Esophagus muscularis mucosa (tissue), 4 donors: ENCODE data around the gene SLC25A29. TPM values are rescaled to one million over a fixed set of nuclear protein-coding genes. Genes with fewer than 3 reads are reported as not detected.

Source experiments
- DNase-seq: peaks from one replicate; pipeline ENCODE4 v3.0.0-alpha.2; 2017; ENCODE audit errors: extremely low spot score
- H3K27ac ChIP-seq, 4 donors: fragments of 200-600 bp; sonication (generic); replicated peaks in 1 of 4; 1 replicate in 3 of 4; 2 replicates in 1 of 4; pipeline ENCODE4 v1.5.1; 2016 to 2019; ENCODE audit warnings: mild to moderate bottlenecking in 1 of 4
- H3K27me3 ChIP-seq, 4 donors: fragments of 200-600 bp; sonication (generic); one replicate each; pipeline versions ENCODE4 v1.5.1 to v1.6.0; 2016 to 2019
- H3K36me3 ChIP-seq, 4 donors: fragments of 200-600 bp; sonication (generic); one replicate each; pipeline ENCODE4 v1.5.1; 2016 to 2019
- H3K4me1 ChIP-seq, 4 donors: fragments of 200-600 bp; sonication (generic); one replicate each; pipeline ENCODE4 v1.5.1; 2016 to 2019
- H3K4me3 ChIP-seq, 4 donors: fragments of 200-600 bp; sonication (generic); 1 replicate in 2 of 4; 2 replicates in 2 of 4; pipeline ENCODE4 v1.5.1; 2016 to 2019; ENCODE audit warnings: mild to moderate bottlenecking in 4 of 4, moderate library complexity in 1 of 4
- H3K9me3 ChIP-seq, 4 donors: fragments of 200-600 bp; sonication (generic); 1 replicate in 3 of 4; 2 replicates in 1 of 4; pipeline ENCODE4 v1.5.1; 2016 to 2019
- CTCF ChIP-seq, 3 experiments: fragments of 200-600 bp in 2 of 3; fragments of 450-650 bp in 1 of 3; sonication (generic) in 2 of 3; IDR thresholded peaks; one replicate each; pipeline ENCODE4 v1.5.1; 2017 to 2019; ENCODE audit warnings: antibody characterized with exemption in 3 of 3, mild to moderate bottlenecking in 2 of 3, moderate library complexity in 1 of 3
- EP300 ChIP-seq: sonication (generic); formaldehyde crosslinking; IDR thresholded peaks from one replicate; pipeline ENCODE4 v1.6.1; 2017; ENCODE audit warnings: antibody characterized with exemption
- POLR2A ChIP-seq: fragments of 450-650 bp; IDR thresholded peaks from one replicate; pipeline ENCODE4 v1.6.1; 2017; ENCODE audit warnings: antibody characterized with exemption, moderate library complexity, mild to moderate bottlenecking, low read depth
- POLR2AphosphoS5 ChIP-seq, 2 donors: sonication (generic); formaldehyde crosslinking; IDR thresholded peaks; one replicate each; pipeline ENCODE4 v1.6.1; 2017; ENCODE audit warnings: antibody characterized with exemption in 2 of 2
- WGBS: methylation state at CpG from one replicate; pipeline ENCODE4 v1.1.5; 2018; 5-methylcytosine and 5-hydroxymethylcytosine counted together
- intact Hi-C: fragments of 100-400 bp; cut with DNase I; formaldehyde crosslinking; loops from one replicate; pipeline ENCODE4 v1.15.1; 2023
- total RNA-seq, 4 donors: library from RNA; depleted of rRNA; stranded (reverse); fragments of >200 nt; gene quantifications; one replicate each; pipeline versions ENCODE4 v1.1.0 to v1.2.1, GENCODE V29; 2016

SLC25A29 gene
- total RNA-seq, 4 donors from 2014 or later = 37.4 to 63.0 (median 49.2) TPM

GRCh38 chr14:100304825-100305323, 1.4 kb downstream of the SLC25A29 start:
- H3K4me1 ChIP-seq = peaks cover 28 to 67% (median 64%) of the 10 kb centered on the region in 4 donors
- TF ChIP-seq POLR2AphosphoS5 (IDR thresholded peaks at IDR 0.05) (peak in 1 of 2 donors; percentile 51), POLR2A (no peak), CTCF (IDR thresholded peaks at IDR 0.05) (peak in 1 of 3 experiments; percentile 9)

GRCh38 chr14:100303925-100304324, 2.3 kb downstream of the SLC25A29 start:
- 100% methylated on average over 1 of the region's 4 CpGs for WGBS
- H3K9me3 ChIP-seq = no peaks in the 10 kb centered on the region
- H3K4me1 ChIP-seq = peaks cover 27 to 66% (median 62%) of the 10 kb centered on the region in 4 donors
- peak overlapping the region; percentile 89 to 93 (median 89) for H3K27ac ChIP-seq
- peaks cover 0 to 4% (median 1%) of the 10 kb centered on the region in 4 donors for H3K36me3 ChIP-seq
- H3K27me3 ChIP-seq = no peaks in the 10 kb centered on the region
- peak overlapping the region in 1 of 4 donors; percentile 82 for H3K4me3 ChIP-seq
- no peak for DNase-seq
- intact Hi-C loops = no loop called here
- TF ChIP-seq CTCF (IDR thresholded peaks at IDR 0.05) (no peak), POLR2A (no peak), POLR2AphosphoS5 (IDR thresholded peaks at IDR 0.05) (no peak), EP300 (no peak)

More at GRCh38 chr14:100304825-100305323, 1.4 kb downstream of the SLC25A29 start:
- 0% methylated on average over 7 of the region's 23 CpGs for WGBS
- intact Hi-C loops = loop anchor here (5.0 kb wide), 1 partner anchor 72 kb away; the partner anchor contains the start of gene WDR25
- DNase-seq = no peak
- no peaks in the 10 kb centered on the region for H3K9me3 ChIP-seq
- H3K27ac ChIP-seq = peak overlapping the region; percentile 89 to 93 (median 89)
- peak overlapping the region; percentile 82 to 98 (median 88) for H3K4me3 ChIP-seq
- H3K27me3 ChIP-seq = no peaks in the 10 kb centered on the region
- no peaks in the 10 kb centered on the region for H3K36me3 ChIP-seq

GRCh38 chr14:100303179-100303578, 3.1 kb downstream of the SLC25A29 start:
- TF ChIP-seq CTCF (IDR thresholded peaks at IDR 0.05) (peak; percentile 39 to 66 (median 42)), EP300 (no peak), POLR2AphosphoS5 (IDR thresholded peaks at IDR 0.05) (no peak), POLR2A (no peak)
- Histone ChIP-seq H3K4me1 (peaks cover 26 to 66% (median 62%) of the 10 kb centered on the region in 4 donors), H3K4me3 (no peak overlapping the region), H3K36me3 (peaks cover 4 to 10% (median 7%) of the 10 kb centered on the region in 4 donors), H3K27me3 (no peaks in the 10 kb centered on the region), H3K9me3 (no peaks in the 10 kb centered on the region), H3K27ac (peak overlapping the region; percentile 21 to 93 (median 58))
- WGBS = 74% methylated on average over 8 of the region's 8 CpGs
- DNase-seq = no peak
- intact Hi-C loops = no loop called here

- peak overlapping the region in 1 of 4 donors; percentile 93 for H3K27ac ChIP-seq
- H3K27me3 ChIP-seq = no peaks in the 10 kb centered on the region
- TF ChIP-seq POLR2AphosphoS5 (IDR thresholded peaks at IDR 0.05) (no peak), EP300 (no peak), CTCF (IDR thresholded peaks at IDR 0.05) (no peak), POLR2A (no peak)
- peaks cover 29 to 66% (median 62%) of the 10 kb centered on the region in 4 donors for H3K4me1 ChIP-seq
- peaks cover 4 to 10% (median 7%) of the 10 kb centered on the region in 4 donors for H3K36me3 ChIP-seq
- no peak overlapping the region for H3K4me3 ChIP-seq
- H3K9me3 ChIP-seq = no peaks in the 10 kb centered on the region
- whole genome bisulfite sequencing = 44% methylated on average over 2 of the region's 2 CpGs
- DNase-seq = no peak
- intact Hi-C loops = no loop called here
Observed at GRCh38 chr14:100302616-100303015, 3.6 kb downstream of the SLC25A29 start.
